LNCaP clone FGC (cell line): ENCODE results near the gene SRSF4.

ENCODE experiments used
- DNase-seq: peaks from one replicate; pipeline ENCODE4 v3.0.0-alpha.2; 2011; ENCODE audit warnings: low read depth
- H3K4me3 ChIP-seq: 2 replicates; pipeline ENCODE4 v1.5.1; 2011; ENCODE audit warnings: mild to moderate bottlenecking, low read depth, low read length, control low read depth
- CTCF ChIP-seq: IDR thresholded peaks from 2 replicates; pipeline ENCODE4 v1.5.1; 2012; ENCODE audit warnings: mild to moderate bottlenecking; ENCODE audit not compliant: control insufficient read depth, insufficient read depth; ENCODE audit errors: extremely low read depth

SRSF4 gene

GRCh38 chr1:29201595-29202051, 19.9 kb upstream of the SRSF4 start:
- TF ChIP-seq CTCF: no peak
- H3K4me3 ChIP-seq: no peak overlapping the region

GRCh38 chr1:29200906-29201594, 19.4 kb upstream of the SRSF4 start:
- no peak for TF ChIP-seq CTCF
- no peak overlapping the region for H3K4me3 ChIP-seq
- no peak for DNase-seq

More at GRCh38 chr1:29201595-29202051, 19.9 kb upstream of the SRSF4 start:
- DNase-seq: no peak

- no peak for DNase-seq
- TF ChIP-seq CTCF: no peak
- H3K4me3 ChIP-seq: no peak overlapping the region
Measured at GRCh38 chr1:29197993-29198392, 16.3 kb upstream of the SRSF4 start.

- peak; percentile 45 for TF ChIP-seq CTCF
- H3K4me3 ChIP-seq: no peak overlapping the region
- no peak for DNase-seq
Measured at GRCh38 chr1:29197590-29197924, 15.9 kb upstream of the SRSF4 start.

GRCh38 chr1:29196863-29197589, 15.3 kb upstream of the SRSF4 start:
- TF ChIP-seq CTCF: no peak
- H3K4me3 ChIP-seq: no peak overlapping the region
- no peak for DNase-seq

GRCh38 chr1:29195881-29196291, 14.2 kb upstream of the SRSF4 start:
- no peak for TF ChIP-seq CTCF
- DNase-seq: no peak
- no peak overlapping the region for H3K4me3 ChIP-seq
